Stimulated activated CD4-positive, alpha-beta T cell treated with anti-CD3 and anti-CD28 coated beads, Interleukin-4, amount 100 ng/mL, for 4 hours (primary cell): ENCODE measurements around the gene ICAM1.
A peak's percentile ranks its signal among the peaks of the same experiment; 100 is the strongest.

ENCODE experiments used
- DNase-seq, 2 experiments: peaks; one replicate each; pipeline ENCODE4 v3.0.0-alpha.2; 2020

ICAM1 gene

DNA sequence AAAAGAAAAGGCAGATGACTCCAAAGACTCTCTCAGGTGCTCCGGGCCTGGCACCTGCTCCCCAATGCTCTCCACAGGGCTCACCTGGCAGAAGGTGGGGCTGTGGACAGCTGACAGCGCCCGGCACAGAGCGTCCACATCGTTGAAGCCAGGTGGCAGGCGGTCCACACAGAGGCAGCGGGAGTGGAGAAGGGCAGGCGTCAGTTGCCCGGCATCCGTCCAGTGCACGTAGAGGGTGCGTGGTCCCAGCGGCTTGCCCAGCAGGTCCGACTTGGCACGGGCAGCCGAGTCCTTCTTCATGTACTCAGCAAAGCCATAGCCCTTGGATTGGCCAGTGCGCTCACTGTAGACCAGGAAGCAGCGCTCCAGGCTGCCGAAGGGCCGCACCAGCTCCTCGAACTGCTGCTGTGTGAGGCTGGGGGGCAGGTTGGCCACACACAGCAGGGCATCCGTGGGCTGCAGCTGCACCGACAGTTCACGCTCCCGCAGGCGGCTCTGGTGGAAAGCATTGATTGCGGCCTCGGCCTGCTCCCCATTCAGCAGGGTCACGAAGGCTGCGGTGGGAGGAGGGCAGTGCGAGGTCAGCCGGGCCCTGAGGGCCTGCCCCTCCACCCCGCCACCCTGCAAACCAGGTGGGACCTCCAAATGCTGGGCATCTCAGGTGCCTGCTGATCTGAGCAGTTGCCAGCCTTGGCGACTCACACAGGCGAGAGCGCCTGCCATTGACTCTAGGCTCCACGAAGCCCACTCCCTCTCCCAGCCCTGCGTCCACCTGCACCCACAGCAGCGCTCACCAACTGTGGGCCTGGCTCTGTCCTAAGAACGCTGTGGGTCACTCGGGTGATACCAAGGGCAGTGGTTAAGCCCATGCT, 57.9 kb downstream of the ICAM1 start:
- no peak for DNase-seq

- no peak for DNase-seq
Observed at GRCh38 chr19:10329555-10329954, 58.6 kb downstream of the ICAM1 start.

DNA sequence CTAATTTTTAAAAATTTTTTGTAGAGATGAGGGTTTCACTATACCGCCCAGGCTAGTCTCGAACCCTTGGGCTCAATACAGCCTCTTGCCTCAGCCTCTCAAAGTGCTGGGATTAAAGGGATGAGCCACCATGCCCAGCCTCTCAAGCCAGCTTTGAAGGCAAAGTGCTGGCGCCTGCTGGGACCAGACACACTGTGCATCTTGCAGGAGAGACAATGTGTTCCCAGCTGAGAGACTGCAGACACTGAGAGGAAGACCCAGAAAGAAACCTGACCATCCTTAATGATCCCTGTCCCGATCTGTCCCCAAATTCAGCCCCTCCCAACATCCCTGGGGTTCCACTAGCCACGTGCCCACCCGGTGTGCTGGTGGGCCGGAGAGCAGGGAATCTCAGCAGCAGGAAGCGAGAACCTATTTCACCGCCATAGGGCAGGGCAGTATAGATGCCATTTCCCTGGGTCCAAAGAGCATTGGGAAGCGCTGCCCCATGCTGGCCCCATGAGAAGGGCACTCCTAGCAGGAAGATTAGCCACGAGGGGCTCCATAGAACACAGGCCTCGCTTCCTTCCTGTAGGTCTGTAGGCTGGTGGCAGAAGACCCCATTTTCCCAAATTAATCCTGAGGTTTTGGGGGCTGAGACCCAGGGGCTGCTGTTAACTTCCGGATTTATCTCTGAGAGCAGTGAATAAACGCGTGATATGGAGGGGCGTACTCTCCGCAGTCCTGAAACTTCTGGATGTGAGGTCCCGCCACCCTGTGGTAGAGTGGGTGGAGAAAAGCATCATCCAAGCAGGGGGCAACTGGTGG, 61.4 kb downstream of the ICAM1 start:
- DNase-seq: no peak

DNA sequence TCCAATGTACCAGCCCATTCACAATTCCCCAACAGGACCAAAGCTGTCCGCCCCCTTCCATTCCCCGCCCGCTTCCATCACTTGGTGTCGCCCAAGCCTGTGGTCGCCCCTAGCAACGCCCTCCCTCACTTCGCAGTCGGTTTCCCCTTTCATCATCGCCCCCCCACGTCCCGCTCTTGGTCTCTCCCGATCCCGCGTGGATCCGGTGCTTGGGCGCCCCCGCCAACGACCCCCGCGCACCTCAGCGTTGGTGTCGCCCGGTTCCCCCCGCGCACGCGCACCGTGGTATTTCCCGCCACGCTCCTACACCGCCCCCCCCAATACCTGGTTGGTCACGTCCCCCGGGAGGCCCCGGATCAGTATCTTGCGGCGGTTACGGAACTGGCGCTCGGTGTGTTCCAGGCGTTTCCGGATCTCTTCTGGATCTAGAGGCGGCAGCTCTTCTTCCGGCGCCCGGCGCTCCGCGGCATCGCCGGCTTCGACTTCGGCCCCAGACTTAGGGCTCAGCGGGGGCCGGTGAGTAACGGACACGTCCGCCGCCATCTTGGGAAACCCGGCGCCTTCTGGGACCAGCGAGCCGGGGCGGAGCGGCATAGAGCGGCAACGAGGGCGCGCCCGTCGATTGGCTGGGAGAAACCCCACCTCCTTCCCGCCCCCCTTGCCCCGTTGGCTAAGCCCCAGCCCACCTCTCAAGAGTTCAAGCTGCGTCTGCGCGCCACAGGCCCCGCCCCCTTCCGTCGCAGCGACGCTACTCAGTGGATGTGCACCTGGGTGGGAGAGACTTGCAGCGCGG, 62.2 kb downstream of the ICAM1 start, which contains the start of gene RAVER1:
TSS of gene RAVER1 (minus strand) at position 565 of the 793 bp plus-strand sequence. CDS start at position 543, 22 bp downstream.
- DNase-seq: peak; percentile 98

GRCh38 chr19:10333758-10334587, 63.1 kb downstream of the ICAM1 start:
- DNase-seq: no peak

DNA sequence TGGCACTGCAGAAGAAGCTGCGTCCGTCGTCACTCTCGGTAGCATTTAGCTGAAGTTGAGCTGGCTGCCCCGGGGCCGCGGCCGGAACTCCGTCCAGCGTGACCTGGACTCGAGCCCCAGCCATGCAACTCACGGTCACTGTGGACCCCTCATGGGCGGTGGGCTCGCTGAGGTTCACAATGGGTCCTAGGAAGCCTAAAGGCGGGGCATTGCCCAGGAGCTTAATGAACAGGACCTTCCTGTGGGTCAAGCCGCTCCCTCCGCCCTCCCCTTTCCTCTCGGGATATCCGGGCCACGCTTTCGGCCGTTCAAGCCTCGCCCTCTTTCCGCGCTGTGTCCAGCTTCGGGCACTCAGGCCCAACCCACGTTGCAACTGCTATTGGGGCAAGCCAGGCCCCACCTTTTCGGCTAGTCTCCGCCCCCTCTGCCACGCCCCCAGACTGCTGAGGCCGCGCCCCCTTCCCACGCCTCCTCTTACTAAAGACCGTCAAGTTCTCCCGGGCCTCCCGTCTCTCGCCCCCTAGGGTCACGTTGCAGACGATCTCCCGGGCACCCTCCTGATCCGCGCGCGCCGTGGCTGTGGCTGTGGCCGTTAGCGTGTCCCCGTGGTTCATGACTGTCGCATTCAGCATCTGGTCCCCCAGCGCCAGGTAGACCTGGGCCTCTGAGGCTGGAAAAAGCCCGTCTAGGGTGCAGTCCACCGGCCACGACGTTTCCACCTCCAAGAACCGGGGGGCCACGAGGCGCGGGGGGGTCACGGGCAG, 63.9 kb downstream of the ICAM1 start:
- DNase-seq: peak in 1 of 2 experiments; percentile 40

GRCh38 chr19:10335352-10335985, 64.5 kb downstream of the ICAM1 start:
- no peak for DNase-seq
